OCI-LY7 (cell line): ENCODE measurements around the gene TKT.

Experiments used
- EZH2phosphoT487 ChIP-seq: fragments of 200-600 bp; sonication (generic); IDR thresholded peaks from 2 replicates; pipeline ENCODE4 v1.6.1; 2018; ENCODE audit warnings: low read depth, borderline replicate concordance, mild to moderate bottlenecking, mixed run types, antibody characterized with exemption, low read length, moderate library complexity, mixed read lengths
- TF ChIP-seq, protein P1 (sequence below): fragments of 200-600 bp; sonication (generic); conservative IDR thresholded peaks from 2 replicates; pipeline ENCODE4 v1.5.1; 2014; ENCODE audit warnings: mild to moderate bottlenecking, antibody characterized with exemption, low read length, moderate library complexity, mixed read lengths

DNA sequence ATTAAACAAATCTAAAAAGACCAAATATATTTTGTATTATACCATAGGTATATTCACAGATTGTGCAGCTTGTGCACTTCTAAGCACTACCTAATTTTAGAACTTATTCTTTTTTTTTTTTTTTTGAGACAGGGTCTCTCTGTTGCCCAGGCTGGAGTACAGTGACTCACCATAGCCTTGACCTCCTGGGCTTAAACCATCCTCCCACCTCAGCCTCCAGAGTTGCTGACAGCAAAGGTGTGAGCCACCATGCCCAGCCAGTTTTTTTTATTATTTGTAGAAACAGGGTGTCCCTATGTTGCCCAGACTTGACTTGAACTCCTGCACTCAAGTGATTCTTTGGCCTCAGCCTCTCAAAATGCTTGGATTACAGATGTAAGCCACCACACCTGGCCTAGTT lies 11.9 kb upstream of the TKT start:
- TF ChIP-seq, protein P1, sequence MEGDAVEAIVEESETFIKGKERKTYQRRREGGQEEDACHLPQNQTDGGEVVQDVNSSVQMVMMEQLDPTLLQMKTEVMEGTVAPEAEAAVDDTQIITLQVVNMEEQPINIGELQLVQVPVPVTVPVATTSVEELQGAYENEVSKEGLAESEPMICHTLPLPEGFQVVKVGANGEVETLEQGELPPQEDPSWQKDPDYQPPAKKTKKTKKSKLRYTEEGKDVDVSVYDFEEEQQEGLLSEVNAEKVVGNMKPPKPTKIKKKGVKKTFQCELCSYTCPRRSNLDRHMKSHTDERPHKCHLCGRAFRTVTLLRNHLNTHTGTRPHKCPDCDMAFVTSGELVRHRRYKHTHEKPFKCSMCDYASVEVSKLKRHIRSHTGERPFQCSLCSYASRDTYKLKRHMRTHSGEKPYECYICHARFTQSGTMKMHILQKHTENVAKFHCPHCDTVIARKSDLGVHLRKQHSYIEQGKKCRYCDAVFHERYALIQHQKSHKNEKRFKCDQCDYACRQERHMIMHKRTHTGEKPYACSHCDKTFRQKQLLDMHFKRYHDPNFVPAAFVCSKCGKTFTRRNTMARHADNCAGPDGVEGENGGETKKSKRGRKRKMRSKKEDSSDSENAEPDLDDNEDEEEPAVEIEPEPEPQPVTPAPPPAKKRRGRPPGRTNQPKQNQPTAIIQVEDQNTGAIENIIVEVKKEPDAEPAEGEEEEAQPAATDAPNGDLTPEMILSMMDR = no peak
- no peak for TF ChIP-seq EZH2phosphoT487
